Left ventricle myocardium inferior (tissue), 1 donor: Measurements from ENCODE around the gene HS6ST1. TPM values are rescaled to one million over a fixed set of nuclear protein-coding genes. Genes with fewer than 3 reads are reported as not detected.

ENCODE experiments used
- DNase-seq: peaks from one replicate; pipeline ENCODE4 v3.0.0-alpha.2; 2020
- H3K27ac ChIP-seq: fragments of 200-600 bp; replicated peaks from 2 replicates; pipeline ENCODE4 v1.8.0; 2021
- H3K27me3 ChIP-seq: fragments of 200-600 bp; 2 replicates; pipeline ENCODE4 v1.8.0; 2021; ENCODE audit warnings: low read depth
- H3K36me3 ChIP-seq: fragments of 200-600 bp; 2 replicates; pipeline ENCODE4 v1.8.0; 2021
- H3K4me1 ChIP-seq: fragments of 200-600 bp; 2 replicates; pipeline ENCODE4 v1.8.0; 2021
- H3K4me3 ChIP-seq: fragments of 200-600 bp; 2 replicates; pipeline ENCODE4 v1.8.0; 2021; ENCODE audit warnings: mild to moderate bottlenecking, moderate library complexity
- H3K9me3 ChIP-seq: fragments of 200-600 bp; replicated peaks from 2 replicates; pipeline ENCODE4 v1.8.0; 2021
- intact Hi-C: fragments of 100-400 bp; cut with micrococcal nuclease; formaldehyde crosslinking; loops from one replicate; pipeline ENCODE4 v1.11.0; 2022
- total RNA-seq: library from RNA; stranded (reverse); fragmentation: NEBNext Ultra II Directional; extraction: Animal tissue kit (Norgen Biotek cat#: 25700); gene quantifications from one replicate; pipeline ENCODE4 v1.2.1, GENCODE V29; 2021
- TF ChIP-seq, protein P1 (sequence below): fragments of 200-600 bp; IDR thresholded peaks from 2 replicates; pipeline ENCODE4 v1.8.0; 2021; ENCODE audit warnings: antibody characterized with exemption, mild to moderate bottlenecking, borderline replicate concordance
- donor health status: DM: no; HTN: yes; CAD: no; lungs with severe emphysema.

Gene HS6ST1
- total RNA-seq, 1 donor from 2014 or later: 26.7 TPM

DNA sequence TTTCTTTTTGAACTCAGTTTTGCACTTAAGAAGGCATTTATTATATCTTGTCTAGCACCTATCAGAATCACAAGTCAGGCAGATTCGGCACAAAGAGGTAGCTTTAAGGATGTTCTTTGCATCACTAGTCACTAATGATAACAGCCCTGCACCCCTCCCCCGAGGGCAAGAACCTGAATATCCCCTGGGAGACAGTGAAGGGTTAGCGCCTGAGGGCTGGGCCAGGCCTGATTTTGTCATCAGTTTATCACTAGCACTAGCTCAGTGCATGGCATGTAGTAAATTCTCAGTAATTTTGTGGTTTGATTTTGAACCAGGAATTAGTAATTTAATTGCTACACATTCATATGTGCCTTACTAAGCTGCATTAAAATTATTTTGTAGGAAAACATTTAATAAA is 23.9 kb upstream of the HS6ST1 start:
- Histone ChIP-seq H3K4me1 (peaks cover 6% of the 10 kb centered on the region), H3K27ac (no peak overlapping the region), H3K36me3 (no peaks in the 10 kb centered on the region), H3K4me3 (no peak overlapping the region), H3K9me3 (peaks cover 9% of the 10 kb centered on the region), H3K27me3 (no peaks in the 10 kb centered on the region)
- DNase-seq: no peak
- TF ChIP-seq, protein P1, sequence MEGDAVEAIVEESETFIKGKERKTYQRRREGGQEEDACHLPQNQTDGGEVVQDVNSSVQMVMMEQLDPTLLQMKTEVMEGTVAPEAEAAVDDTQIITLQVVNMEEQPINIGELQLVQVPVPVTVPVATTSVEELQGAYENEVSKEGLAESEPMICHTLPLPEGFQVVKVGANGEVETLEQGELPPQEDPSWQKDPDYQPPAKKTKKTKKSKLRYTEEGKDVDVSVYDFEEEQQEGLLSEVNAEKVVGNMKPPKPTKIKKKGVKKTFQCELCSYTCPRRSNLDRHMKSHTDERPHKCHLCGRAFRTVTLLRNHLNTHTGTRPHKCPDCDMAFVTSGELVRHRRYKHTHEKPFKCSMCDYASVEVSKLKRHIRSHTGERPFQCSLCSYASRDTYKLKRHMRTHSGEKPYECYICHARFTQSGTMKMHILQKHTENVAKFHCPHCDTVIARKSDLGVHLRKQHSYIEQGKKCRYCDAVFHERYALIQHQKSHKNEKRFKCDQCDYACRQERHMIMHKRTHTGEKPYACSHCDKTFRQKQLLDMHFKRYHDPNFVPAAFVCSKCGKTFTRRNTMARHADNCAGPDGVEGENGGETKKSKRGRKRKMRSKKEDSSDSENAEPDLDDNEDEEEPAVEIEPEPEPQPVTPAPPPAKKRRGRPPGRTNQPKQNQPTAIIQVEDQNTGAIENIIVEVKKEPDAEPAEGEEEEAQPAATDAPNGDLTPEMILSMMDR: no peak
- intact Hi-C loops: no loop called here

DNA sequence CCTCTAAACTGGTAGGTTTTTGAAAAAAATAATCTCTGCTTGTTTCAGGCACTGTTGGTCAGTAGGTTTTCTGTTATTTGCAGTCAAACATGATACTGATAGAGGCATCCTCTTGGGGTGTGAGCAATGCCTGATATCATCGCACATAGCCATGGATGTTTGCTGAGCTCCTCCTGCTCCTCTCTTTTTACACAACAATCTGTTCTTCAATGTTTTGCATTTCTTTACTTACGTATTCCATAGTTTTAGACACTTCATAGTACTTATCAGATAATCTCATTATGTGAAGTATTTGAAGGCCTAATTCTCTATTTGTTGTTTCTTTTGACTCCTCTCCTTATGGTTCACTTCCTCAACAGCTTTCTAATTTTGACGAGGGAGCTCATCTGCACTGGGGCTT is 23.0 kb upstream of the HS6ST1 start:
- TF ChIP-seq, protein P1: no peak
- Histone ChIP-seq H3K4me3 (no peak overlapping the region), H3K9me3 (peaks cover 15% of the 10 kb centered on the region), H3K27ac (no peak overlapping the region), H3K36me3 (no peaks in the 10 kb centered on the region), H3K27me3 (no peaks in the 10 kb centered on the region), H3K4me1 (no peaks in the 10 kb centered on the region)
- intact Hi-C loops: no loop called here
- no peak for DNase-seq

DNA sequence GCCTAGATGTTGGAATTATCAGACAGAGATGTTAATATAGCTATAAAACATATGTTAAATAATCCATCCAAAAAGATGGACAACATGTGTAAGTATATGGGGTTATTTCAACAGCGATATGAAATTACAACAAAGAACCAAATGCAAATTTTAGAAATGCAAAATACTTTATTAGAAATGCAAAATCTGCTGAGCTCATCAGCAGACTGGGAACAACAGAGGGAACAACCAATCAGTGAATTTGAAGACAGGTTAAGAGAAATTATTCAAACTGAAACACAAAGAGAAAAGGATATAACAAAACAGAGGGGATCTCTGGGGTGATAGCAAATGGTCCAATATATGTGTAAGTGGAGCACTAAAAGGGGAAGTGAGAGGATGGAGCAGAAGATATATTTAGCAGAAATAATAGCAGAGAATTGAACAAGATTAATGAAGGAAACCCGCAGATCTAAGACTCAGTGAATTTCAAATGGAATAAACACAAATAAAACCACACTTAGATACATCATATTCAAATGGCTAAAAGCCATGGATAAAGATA is 13.5 kb upstream of the HS6ST1 start:
- no peaks in the 10 kb centered on the region for H3K4me1 ChIP-seq
- TF ChIP-seq, protein P1: no peak
- H3K27ac ChIP-seq: no peak overlapping the region
- intact Hi-C loops: loop anchor here (10.0 kb wide), 1 partner anchor 413 kb away; no protein-coding TSS in a partner anchor
- DNase-seq: no peak
- no peaks in the 10 kb centered on the region for H3K36me3 ChIP-seq
- H3K27me3 ChIP-seq: no peaks in the 10 kb centered on the region
- H3K9me3 ChIP-seq: peaks cover 42% of the 10 kb centered on the region
- no peak overlapping the region for H3K4me3 ChIP-seq

DNA sequence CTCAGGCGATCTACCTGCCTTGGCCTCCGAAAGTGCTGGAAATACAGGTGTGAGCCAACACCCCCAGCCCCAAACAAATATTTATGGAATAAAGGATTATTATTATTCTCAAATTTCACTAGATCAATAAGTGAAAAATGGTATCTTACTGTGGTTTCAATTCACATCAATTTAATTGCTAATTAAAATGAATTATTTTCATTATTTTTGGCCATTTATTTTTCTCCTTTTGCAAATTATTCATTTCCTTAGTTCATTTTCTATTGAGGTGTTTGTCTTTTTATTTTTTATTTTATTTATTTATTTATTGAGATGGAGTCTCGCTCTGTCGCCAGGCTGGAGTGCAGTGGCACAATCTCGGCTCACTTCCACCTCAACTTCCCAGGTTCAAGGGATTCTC is 11.9 kb upstream of the HS6ST1 start:
- H3K36me3 ChIP-seq: no peaks in the 10 kb centered on the region
- TF ChIP-seq, protein P1: no peak
- H3K27me3 ChIP-seq: no peaks in the 10 kb centered on the region
- intact Hi-C loops: loop anchor here (10.0 kb wide), 1 partner anchor 414 kb away; no protein-coding TSS in a partner anchor
- peaks cover 26% of the 10 kb centered on the region for H3K9me3 ChIP-seq
- no peak overlapping the region for H3K4me3 ChIP-seq
- DNase-seq: no peak
- H3K27ac ChIP-seq: no peak overlapping the region
- peaks cover 8% of the 10 kb centered on the region for H3K4me1 ChIP-seq

DNA sequence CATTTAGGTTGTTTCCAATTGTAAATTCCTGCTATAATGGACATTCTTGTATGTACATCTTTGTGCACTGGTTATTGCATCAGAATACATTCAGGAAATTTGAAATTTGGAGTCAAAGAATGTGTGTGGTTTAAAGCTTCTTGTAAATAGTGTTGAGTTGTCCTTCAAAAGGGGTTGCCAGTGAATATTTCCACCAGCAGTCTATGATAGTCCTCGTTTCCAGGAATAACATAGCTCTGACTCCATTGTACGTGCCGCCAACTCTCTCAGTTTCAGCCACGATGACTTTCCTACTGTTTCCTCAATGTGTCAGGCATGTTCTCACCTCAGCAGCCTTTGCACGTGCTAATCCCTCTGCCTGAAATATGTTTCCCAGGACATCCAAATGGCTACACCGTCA is 10.9 kb upstream of the HS6ST1 start:
- TF ChIP-seq, protein P1: no peak
- intact Hi-C loops: loop anchor here (10.0 kb wide), 1 partner anchor 415 kb away; no protein-coding TSS in a partner anchor
- H3K36me3 ChIP-seq: no peaks in the 10 kb centered on the region
- H3K4me1 ChIP-seq: peaks cover 16% of the 10 kb centered on the region
- no peak overlapping the region for H3K4me3 ChIP-seq
- no peaks in the 10 kb centered on the region for H3K27me3 ChIP-seq
- no peak overlapping the region for H3K27ac ChIP-seq
- DNase-seq: no peak
- H3K9me3 ChIP-seq: peaks cover 25% of the 10 kb centered on the region
